HS-5 (cell line): ENCODE data around the gene P2RY6.

Experiments
- DNase-seq: peaks from one replicate; pipeline ENCODE4 v3.0.0-alpha.2; 2012; ENCODE audit warnings: low read depth

The P2RY6 gene

DNA sequence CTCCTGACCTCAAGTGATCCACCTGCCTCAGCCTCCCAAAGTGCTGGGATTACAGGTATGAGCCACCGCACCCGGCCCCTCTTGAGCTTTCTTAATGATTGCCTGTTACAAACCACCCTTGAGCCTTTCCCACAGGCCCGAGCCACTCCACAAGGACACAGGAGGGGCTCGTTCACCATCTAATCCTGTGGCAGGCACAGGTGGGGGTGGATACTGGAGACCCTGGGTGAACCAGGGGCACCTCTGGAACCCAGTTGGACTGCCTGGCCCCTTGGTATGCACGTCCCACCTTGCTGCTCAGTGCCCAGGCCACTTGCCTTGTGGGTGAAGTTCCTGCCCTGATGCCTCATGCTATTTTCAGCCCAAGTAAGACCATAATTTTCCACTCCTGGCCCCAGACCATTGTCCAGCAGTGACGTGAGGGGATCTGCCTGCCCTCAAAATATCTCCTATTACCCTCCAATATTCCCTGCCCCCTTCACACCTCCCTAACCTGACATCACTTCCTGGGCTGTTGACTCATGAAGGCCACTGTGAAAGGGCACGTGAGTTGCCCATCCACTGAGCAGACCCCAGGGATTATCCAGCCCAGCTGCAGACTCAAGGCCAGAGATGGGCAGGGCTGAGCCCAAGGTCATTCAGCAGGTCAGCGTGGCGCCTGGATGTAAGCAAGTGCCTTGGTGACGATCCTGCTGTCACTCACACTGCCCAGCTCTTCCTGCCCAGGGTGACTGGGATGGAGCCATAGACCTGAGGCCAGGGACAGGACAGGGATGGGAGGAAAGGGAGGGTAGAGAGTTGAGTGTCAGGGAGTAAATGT lies 34.5 kb upstream of the P2RY6 start:
- no peak for DNase-seq

DNA sequence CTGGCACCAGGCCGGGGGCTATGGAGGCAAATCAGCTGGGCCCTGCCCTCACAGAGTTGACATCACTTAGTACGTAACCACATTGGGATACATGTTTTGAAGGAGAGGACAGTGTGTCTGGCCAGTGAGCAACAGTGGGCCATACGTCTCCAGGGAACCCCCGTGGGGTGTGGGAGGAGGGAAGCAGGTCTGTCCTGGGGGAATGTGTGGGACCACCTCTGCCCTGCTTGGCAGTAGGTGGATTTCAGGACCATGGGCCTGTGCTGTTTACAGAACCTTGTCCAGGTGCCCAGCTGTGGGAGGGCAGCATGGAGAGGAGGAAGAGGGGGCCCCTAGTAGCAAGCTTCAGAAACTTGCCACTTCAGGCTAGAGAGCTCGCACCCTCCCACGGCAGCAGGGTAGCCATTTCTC lies 33.0 kb upstream of the P2RY6 start:
- no peak for DNase-seq

DNA sequence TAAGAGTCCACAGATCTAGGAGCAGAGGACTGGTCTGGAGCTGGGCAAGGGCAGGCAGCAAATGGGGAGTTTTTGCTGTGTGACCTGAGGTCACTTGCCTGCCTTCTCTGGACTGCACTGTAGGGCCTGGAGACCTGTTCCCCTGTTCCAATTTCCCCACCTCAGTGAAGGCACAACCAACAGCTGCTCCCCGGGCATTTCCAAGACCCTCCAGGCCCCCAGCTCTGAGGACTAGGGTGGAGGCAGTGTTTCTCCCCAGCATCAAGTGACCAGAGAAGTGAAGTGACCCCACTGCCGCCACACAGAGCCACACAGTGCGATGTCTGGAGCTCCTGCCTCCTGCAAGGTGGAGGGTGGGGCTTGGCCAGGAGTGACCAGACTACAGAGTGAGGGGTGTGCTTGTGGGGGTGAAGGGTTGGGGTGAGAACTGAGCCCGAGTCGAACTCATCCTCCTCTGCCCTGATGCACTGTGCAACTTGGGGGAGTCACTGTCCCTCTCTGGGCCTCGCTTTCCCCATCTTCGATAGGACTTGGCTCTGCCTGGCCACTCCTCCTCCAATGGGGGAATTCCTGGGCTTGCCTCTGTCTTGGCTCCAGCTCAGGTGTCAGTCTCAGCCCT lies 32.5 kb upstream of the P2RY6 start:
- DNase-seq = no peak

DNA sequence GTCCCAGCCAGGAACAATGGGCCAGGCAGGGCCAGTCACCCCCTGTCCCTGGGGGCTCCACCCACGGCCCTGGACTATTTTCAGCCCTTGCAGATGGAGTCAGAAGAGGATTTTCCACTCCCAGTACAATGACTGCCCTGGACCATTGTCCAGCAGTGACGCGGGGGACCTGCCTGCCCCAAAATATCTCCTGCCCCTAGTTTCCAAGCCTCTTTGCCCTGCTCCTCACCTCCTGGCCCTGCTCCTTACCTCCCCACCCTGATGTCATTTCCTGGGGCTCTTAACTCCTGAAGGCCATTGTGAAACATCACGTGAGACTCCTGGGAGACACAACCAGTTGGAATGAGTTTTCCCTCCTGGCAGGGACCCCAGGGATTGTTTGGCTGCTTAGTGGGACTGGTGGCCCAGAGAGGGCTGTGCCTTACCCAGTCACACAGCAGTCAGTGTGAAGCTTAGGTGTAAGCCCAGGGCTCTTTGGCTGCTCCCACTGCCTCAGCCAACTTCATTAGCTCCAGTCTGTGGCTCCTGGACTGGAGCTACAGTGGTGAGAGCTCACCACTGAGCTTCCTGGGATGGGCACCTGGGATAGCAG lies 31.9 kb upstream of the P2RY6 start:
- DNase-seq = no peak

DNA sequence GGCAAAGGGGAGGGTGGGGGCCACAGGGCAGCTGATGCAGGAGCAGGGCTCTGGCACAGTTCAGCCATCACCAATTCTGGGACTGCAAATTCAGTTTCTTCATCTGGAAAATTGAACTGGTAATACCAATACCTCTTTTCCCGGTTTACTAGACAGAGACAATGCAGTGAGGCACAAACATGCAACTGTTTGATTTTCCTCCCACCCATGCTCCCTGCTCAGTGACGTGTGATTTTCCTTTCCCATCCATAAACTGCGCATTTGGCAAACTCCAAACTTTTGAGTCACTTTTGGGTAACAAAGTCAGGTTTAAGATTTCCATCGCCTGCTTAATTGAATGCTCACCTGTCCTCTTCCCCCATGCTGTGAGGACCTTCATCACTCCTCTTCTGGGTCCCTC lies 30.8 kb upstream of the P2RY6 start:
- no peak for DNase-seq

DNA sequence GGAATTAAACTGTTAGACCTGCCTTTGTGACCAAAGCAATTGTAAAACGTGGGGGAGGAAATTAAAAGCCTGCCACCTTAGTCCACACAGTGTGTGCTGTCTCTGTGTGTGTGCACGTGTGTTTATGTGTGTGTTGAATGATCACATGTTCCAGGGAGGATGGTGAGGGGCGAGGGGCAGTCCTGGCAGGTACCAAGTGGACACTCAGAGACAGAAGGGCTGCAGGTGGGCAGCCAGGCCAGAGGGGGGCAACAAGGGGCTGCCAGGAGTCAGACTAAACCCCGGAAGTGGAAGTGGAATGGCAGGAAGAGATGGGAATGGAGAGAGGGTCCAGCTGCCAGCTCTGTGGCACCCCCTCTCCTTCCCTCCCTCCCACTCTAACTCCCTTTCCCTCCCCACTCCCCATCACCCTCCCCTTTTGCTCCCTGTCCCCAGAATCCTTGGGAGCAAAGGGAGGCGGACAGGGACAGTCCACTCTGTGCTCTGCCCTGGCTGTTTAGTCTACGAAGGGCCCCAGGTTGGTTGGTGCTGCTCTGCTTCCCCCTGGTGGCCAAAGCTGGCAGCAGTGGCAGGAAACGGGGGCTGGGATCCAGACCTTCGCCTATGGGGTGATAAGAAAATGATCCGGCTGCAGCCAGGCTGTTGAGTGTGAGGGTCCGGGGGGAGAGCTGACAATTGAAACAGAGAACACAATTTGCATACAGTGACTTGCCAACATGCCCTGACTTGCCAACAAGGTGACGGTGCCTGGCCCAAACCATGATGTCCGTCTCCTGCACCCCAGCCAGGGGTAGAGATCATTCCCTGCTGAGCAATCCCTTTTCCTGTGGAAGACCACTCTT lies 29.7 kb upstream of the P2RY6 start:
- no peak for DNase-seq

DNA sequence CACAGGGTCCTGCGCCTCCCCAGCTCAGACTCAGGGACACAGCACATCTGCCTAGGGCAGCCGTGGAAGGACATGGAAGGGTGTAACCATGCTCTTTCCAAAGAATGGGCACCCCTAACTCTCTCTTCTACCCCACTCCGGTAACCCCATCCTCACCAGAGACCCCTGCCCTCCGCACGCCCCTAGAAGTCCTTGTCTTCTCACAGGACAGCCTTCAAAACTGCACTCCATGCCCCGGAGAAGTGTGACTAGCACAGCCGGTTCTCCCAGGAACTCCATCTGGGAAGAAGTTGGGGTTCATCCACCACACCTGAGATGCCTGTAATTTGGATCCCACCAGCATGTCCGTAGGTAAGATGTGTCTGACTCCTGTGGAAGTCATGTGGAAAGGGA lies 29.0 kb upstream of the P2RY6 start:
- no peak for DNase-seq

DNA sequence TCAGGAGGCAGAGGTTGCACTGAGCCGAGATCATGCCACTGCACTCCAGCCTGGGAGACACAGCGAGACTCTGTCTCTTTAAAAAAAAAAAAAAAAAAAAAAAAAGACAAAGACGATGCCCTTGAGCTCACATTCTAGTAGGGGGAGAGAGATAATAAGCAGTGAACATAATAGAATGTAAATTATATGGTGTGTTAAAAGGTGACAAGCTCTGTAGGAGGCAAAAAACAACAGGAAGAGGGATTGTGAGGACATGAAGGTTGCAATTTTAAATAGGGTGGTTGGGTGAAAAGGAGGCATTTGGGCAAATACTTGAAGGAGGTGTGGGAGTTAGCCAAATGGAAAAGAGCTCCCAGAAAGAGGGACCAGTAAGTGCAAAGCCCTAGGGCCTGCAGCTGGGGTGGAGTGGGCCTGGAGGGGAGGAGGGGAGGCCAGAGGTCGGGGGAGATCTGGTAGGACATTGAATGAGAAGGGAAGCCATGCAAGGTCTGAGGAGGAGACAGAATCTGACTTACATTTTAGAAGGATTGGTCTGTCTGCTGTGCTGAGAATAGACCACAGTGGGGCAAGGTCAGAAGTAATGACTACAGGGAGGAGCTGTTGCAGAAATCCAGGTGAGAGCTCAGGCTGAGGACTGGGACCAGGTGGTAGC lies 27.4 kb upstream of the P2RY6 start:
- no peak for DNase-seq

DNA sequence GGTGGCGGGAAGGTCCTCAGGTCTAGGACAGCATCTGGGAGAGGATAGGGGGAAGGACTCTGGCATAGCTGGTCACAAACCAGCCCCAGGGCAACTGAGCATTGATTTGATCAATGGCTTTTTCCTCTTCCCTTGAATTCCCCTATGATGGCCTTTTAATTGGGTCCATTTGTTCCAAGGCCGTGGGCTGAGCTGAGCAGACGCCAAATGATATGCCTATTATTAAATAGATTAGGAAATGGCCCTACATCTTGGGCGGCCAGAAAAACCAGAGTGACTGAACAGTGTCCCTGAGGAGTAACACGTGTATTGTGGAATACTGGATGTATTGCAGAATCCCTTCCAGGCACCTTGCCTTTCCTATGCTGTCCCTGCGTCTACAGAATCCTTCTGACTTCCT lies 26.7 kb upstream of the P2RY6 start:
- no peak for DNase-seq

DNA sequence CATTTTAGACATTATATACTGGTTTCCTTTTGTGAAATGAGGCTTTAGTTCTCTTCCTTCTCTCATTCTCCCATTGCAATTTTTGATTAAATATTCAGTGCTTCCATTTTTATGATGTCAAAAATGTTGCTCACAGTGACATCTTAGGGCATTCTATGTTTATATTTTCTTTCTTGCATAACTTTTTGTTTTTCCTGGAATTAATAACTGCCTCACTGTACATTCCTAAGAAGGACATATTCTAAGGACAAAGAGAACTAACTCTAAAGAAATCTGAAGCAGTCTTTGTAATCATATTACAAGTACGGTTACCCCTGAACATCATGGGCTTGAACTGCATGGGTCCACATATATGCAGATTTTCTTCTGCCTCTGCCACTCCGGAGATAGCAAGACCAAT lies 25.8 kb upstream of the P2RY6 start:
- DNase-seq = no peak

DNA sequence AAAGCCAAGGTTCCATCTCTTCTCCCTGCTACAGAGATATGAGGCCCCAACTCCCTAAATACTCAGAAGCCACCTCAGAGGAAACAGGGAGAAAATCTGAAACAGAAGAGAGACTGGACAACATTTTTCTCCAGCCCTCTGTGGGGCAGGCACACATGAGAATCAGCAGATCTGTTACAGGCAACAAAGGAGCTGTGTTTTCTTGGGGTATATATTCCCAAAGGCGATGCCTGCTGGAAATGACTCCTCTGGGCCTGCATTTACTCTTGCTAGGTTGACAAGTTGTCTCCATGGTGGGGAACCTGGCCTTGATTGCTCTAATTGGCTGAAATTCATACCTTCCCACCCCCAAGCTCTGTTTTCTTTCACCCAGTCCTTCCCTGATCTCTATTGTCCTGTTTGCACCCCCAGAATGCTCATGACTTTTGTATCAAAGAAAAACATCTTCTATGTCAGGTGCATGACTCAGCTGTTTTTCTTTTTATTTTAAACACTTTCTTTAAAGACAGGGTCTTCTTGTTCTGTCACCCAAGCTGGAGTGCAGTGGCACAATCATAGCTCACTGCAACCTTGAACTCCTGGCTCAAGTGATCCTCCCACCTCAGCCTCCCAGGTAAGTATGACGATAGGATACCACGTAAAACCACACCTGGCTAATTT lies 23.5 kb upstream of the P2RY6 start:
- no peak for DNase-seq

DNA sequence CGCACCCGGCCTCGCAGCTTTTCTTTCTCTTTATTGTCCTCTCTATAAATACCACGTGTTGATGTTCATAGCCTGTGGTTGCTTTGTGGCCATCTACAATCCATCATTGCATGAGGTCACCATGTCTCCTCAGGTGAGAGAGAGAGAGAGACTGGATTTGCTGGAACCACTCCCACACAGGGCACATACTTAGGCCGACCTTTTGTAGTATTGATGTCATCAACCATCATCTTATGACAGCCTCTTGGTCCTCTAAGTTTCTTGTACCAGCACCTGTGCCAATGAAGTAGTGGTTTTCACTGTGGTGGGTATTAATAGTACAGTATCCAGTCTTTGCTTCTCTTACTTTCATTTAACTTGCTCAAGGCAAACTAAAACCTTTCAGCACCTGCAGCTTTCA lies 22.8 kb upstream of the P2RY6 start:
- DNase-seq = no peak

DNA sequence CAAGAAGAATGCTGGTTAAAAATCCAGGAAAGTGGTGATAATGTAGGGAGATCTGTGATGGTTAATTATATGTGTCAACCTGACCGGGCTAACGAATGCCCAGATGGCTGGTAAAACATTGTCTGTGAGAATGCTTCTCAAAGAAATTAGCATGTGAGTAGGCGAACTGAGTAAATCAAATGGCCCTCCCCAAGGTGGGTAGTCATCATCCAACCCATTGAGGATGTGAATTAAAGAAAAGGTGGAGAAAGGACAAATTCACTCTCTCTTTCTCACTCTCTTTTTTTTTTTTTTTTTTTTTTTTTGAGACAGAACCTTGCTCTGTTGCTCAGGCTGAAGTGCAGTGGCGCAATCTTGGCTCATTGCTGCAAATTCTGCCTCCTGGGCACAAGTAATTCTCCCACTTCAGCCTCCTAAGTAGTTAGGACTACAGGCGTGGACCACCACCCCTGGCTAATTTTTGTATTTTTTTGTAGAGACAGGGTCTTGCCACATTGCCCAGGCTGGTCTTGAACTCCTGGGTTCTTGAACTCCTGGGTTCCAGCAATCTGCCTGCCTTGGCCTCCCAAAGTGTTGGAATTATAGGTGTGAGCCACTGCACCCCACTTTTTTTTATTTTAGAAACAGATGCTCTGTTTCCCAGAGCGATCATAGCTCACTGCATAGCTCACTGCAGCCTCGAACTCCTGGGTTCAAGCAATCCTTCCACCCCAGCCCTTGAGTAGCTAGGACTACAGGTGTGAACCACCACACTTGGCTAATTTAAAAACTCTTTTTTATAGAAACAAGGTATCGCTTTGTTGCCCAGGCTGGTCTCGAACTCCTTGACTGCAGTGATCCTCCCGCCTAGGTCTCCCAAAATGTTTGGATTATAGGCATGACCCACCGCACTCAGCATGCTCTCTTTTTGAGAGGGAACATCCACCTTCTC lies 22.0 kb upstream of the P2RY6 start:
- DNase-seq = no peak

DNA sequence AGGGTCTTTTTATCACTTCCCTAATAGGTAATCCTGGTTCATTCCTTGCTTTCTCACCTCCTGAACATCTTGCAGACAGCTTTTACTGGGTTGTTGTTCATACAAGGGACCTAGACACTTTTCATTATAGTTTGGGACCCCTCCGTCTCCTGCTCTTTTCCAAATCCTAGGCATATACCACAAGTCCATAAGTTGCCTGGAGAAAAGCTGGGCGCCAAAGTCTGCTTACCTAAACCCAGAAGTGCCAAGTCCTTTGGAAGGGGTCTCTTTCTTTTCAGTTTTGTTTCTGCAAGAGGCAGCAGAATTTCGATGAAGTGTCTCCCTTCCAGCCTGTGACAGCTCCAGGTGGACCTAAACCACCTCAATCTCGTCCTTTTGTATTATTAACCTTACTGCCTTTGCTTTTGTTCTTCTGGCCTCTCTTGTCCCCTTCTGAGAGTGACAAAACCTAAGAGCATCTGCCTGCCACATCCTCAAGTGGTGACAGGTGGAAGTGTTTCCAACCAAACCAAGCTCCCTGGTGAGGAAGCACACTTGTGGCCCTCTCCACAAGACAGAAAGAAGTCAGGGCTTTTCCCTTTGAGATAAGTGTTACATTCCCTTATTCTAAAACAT lies 19.5 kb upstream of the P2RY6 start:
- DNase-seq = no peak

DNA sequence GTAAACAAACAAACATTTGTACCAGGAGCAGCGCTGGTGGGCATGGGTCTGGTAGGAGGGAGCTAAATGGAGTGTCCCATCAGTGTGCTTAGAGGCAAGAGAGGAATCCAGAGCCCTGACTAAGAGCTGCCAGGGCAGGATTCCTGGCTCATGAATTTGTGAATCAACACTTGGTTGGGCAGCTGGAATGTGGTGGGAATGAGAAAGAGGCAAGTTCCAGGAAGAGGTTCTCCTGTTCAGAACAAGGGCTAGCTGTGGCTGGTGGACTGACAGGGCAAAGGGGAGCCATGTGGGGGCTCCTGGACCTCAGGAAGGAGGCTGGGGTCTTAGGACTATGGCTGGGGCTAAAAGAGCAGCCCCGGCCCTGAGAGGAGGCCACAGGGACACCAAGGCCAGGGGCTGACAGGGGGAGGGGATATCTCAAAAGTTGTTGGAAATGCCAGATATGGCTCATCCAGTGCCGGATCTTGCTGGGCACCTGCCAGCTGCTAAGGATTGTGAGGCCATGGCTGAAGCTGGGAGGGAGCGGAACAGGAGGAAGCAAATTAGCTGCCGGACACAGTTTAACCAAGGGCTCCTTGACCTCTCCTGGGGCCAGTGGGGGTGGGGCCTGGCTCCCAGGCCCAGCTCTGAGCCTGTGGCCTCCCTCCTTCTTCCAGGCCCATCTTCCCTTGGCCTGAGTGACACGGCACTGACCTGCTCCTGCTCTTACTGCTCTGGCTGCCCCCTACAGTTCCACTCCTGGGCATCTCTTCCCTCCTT lies 14.6 kb upstream of the P2RY6 start:
- DNase-seq = peak; percentile 91

DNA sequence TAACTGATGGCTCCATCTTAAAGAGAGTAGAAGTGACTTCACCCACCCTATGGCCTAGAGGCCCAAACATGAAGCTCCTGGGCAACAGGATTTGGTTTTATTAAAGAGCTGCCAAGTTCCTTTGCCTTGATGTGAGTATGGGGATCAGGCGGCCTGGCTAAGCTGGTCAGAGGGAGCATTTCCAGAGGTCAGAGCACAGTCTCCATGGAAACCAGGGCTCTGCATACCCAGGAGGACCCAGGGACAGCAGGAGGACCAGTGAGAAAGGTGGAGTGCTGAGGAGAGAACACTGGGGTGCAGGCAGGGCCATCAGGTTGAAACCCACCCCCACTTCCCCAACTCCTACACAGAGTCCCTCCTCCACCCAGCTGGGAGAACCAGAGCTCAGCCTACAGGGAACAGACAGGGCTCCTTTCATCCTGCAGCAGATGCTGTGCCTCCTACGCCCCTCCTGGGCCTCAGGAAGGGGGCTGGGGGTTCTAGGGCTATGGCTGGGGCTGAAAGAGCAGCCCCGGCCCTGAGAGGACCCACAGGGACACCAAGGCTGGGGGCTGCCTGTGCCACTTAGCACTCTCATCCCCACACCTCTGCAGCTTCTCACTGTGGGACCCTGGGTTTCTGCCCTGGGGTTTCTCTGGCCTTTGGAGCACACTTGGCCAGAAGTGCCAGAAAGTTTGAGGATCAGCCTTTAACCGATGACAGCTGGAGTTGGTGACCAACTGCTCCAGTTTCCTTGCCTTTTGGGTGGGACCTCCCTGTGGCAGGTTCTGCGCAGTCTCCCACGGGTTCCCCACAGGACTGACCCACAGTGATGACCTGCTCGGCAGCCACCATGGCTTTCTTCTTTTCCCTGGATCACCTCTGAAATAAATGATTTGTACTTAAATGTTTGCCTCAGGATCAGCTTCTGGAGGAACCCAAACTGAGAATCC lies 13.8 kb upstream of the P2RY6 start:
- DNase-seq = no peak

DNA sequence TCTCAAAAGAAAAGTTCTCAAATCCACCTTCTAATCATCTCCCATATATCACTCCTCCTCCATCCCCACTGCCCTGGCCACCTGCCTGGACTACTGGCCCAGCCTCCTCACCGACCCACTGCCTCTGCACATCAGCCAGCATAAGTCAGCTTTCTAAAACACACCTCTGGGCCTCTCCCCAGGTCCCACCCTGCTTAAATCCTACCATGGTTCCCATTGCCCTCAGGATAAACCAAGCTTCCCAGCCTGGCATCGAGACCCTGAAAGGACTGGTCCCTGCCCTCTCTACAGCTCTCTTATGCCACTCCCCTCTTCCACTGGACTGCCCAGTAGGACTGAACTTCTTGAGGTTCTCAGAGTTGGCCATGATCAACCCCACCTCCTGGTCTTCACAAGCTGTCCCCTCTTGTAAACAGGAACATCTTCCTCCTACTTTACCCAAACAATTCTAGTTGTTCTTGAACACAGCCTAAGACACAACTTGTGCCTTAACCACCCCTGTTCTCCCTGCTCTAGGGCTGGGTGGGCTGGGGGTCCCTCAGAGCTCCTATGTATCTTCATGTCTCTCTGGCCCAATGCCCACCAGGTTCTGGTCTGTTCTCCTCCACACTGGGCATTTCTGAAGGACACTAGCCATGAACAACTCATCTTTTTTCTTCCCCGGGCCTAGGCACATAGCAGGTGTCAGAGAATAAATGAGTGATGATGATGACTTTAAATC lies 12.6 kb upstream of the P2RY6 start:
- no peak for DNase-seq

DNA sequence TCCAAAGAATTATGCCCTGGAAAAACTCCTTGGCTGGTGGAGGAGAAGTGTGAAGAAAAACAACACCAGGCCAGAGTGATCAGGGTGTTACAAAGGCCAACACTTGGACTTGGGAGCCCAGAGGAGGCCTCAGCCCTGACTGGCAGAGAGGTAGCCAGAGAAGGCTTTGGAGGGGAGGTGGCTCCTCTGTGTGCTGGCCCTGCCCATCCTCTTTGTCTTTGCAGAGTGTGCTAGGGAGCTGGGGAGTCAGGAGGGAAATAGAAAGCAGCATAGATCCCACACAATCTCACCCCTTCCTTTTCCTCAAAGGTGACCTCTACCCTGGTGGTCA lies 12.0 kb upstream of the P2RY6 start:
- DNase-seq = no peak
